ENCODE results near the gene ARHGAP42.

ARHGAP42 gene

DNA sequence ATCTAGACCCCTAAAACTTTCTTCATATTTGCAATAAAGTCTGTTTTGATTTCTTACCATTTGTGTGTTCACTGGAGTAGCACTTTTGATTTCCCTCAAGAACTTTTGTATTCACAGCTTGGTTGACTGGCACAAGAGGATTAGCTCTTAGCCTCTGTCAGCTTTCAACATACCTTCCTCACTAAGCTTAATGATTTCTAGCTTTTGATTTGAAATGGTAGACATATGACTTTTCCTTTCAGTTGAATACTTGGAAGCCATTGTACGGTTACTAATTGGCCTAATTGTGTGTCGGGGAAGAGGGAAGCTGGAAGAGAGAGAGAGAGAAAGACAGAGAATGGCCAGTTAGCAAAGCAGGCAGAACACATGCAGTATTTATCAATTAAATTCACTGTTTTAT lies 180.5 kb downstream of the ARHGAP42 start:
- peak; percentile 16 for DNase-seq
- H3K27me3 ChIP-seq (ENCODE audit: insufficient read depth, low read depth, severe bottlenecking): no peaks in the 10 kb centered on the region
- no peaks in the 10 kb centered on the region for H3K9me3 ChIP-seq (ENCODE audit: severe bottlenecking)
- no peaks in the 10 kb centered on the region for H3K36me3 ChIP-seq
- TF ChIP-seq, protein P1, sequence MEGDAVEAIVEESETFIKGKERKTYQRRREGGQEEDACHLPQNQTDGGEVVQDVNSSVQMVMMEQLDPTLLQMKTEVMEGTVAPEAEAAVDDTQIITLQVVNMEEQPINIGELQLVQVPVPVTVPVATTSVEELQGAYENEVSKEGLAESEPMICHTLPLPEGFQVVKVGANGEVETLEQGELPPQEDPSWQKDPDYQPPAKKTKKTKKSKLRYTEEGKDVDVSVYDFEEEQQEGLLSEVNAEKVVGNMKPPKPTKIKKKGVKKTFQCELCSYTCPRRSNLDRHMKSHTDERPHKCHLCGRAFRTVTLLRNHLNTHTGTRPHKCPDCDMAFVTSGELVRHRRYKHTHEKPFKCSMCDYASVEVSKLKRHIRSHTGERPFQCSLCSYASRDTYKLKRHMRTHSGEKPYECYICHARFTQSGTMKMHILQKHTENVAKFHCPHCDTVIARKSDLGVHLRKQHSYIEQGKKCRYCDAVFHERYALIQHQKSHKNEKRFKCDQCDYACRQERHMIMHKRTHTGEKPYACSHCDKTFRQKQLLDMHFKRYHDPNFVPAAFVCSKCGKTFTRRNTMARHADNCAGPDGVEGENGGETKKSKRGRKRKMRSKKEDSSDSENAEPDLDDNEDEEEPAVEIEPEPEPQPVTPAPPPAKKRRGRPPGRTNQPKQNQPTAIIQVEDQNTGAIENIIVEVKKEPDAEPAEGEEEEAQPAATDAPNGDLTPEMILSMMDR (IDR thresholded peaks at IDR 0.05; ENCODE audit: low read depth, low read length): no peak
- no peak overlapping the region for H3K4me3 ChIP-seq (ENCODE audit: low read depth, low read length)
- H3K27ac ChIP-seq: no peak overlapping the region

- H3K4me3 ChIP-seq (ENCODE audit: low read depth, low read length): no peak overlapping the region
- no peaks in the 10 kb centered on the region for H3K27me3 ChIP-seq (ENCODE audit: insufficient read depth, low read depth, severe bottlenecking)
- no peaks in the 10 kb centered on the region for H3K9me3 ChIP-seq (ENCODE audit: severe bottlenecking)
- H3K36me3 ChIP-seq: no peaks in the 10 kb centered on the region
- TF ChIP-seq, protein P1 (IDR thresholded peaks at IDR 0.05; ENCODE audit: low read depth, low read length): no peak
- no peak overlapping the region for H3K27ac ChIP-seq
- no peak for DNase-seq
Measured at GRCh38 chr11:100869328-100869727, 182.2 kb downstream of the ARHGAP42 start.

DNA sequence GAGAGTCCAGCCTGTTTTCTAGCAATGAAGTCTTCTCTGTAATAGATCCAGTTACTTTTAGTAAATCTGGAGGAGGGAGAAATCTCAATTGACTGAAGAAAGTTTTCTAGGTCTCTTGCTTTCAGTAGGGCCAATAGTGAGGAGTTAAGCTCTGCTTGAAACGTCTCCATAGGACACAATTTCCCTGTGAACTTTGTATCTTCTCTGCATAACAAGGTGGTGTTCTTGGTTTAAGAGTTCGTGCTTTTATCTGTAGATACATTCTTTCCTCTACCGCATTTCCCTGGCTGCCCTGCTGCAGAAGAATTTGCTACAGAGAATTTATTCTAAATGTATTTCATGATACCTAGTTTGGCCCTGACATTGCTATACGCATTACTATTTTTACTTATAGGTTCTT lies 183.1 kb downstream of the ARHGAP42 start:
- H3K9me3 ChIP-seq (ENCODE audit: severe bottlenecking): no peaks in the 10 kb centered on the region
- TF ChIP-seq, protein P1 (IDR thresholded peaks at IDR 0.05; ENCODE audit: low read depth, low read length): no peak
- H3K4me3 ChIP-seq (ENCODE audit: low read depth, low read length): no peak overlapping the region
- DNase-seq: no peak
- H3K27ac ChIP-seq: no peak overlapping the region
- no peaks in the 10 kb centered on the region for H3K27me3 ChIP-seq (ENCODE audit: insufficient read depth, low read depth, severe bottlenecking)
- no peaks in the 10 kb centered on the region for H3K36me3 ChIP-seq

- Histone ChIP-seq H3K27me3 (ENCODE audit: insufficient read depth, low read depth, severe bottlenecking) (no peaks in the 10 kb centered on the region), H3K4me3 (ENCODE audit: low read depth, low read length) (no peak overlapping the region), H3K9me3 (ENCODE audit: severe bottlenecking) (no peaks in the 10 kb centered on the region), H3K36me3 (no peaks in the 10 kb centered on the region), H3K27ac (no peak overlapping the region)
- TF ChIP-seq, protein P1 (IDR thresholded peaks at IDR 0.05; ENCODE audit: low read depth, low read length): no peak
- DNase-seq: no peak
Measured at GRCh38 chr11:100872951-100873740, 186.1 kb downstream of the ARHGAP42 start.

GRCh38 chr11:100874203-100874602 lies 187.1 kb downstream of the ARHGAP42 start:
- no peaks in the 10 kb centered on the region for H3K27me3 ChIP-seq (ENCODE audit: insufficient read depth, low read depth, severe bottlenecking)
- H3K36me3 ChIP-seq: no peaks in the 10 kb centered on the region
- DNase-seq: no peak
- H3K9me3 ChIP-seq (ENCODE audit: severe bottlenecking): no peaks in the 10 kb centered on the region
- H3K27ac ChIP-seq: no peak overlapping the region
- no peak overlapping the region for H3K4me3 ChIP-seq (ENCODE audit: low read depth, low read length)
- TF ChIP-seq, protein P1 (IDR thresholded peaks at IDR 0.05; ENCODE audit: low read depth, low read length): no peak

DNA sequence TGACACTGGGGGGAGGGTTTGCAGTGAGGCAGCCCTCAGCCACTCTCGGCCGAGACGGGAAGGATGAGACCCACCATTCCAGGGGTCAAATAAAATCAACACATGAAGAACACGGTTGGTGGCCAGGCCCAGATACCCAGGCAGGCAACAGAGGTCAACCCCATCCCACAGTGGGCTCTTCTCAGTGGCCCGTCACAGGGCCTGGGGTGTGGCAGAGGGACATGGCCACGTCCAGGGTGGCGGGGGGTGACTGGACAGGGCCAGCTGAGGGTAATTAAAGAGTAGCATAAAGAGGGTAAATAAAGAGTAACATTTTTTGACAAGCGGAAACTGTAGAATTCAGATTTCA lies 188.4 kb downstream of the ARHGAP42 start:
- no peak for DNase-seq

More for the DNA sequence above, 188.4 kb downstream of the ARHGAP42 start:
- Histone ChIP-seq H3K27me3 (ENCODE audit: insufficient read depth, low read depth, severe bottlenecking) (no peaks in the 10 kb centered on the region), H3K36me3 (no peaks in the 10 kb centered on the region), H3K4me3 (ENCODE audit: low read depth, low read length) (no peak overlapping the region), H3K9me3 (ENCODE audit: severe bottlenecking) (no peaks in the 10 kb centered on the region), H3K27ac (no peak overlapping the region)
- TF ChIP-seq, protein P1 (IDR thresholded peaks at IDR 0.05; ENCODE audit: low read depth, low read length): no peak
